Measurements from ENCODE around the gene ARHGEF11.

ARHGEF11 gene

GRCh38 chr1:157087030-157087429, 41.5 kb upstream of the ARHGEF11 start:
- no peaks in the 10 kb centered on the region for H3F3A ChIP-seq (ENCODE audit: control insufficient read depth, insufficient read depth)
- TF ChIP-seq EZH2phosphoT487 (IDR thresholded peaks at IDR 0.05; ENCODE audit: borderline replicate concordance, low read length) (no peak), CTCF (IDR thresholded peaks at IDR 0.05; ENCODE audit: low read depth, low read length, poor library complexity, severe bottlenecking) (no peak)

GRCh38 chr1:157086299-157086698, 40.8 kb upstream of the ARHGEF11 start:
- H3K27me3 ChIP-seq (ENCODE audit: control insufficient read depth, low read length): peaks cover 4% of the 10 kb centered on the region; the same call in 1 of the 2 replicates
- no peaks in the 10 kb centered on the region for H3K4me1 ChIP-seq (ENCODE audit: control insufficient read depth, low read length)
- no peaks in the 10 kb centered on the region for H4K20me1 ChIP-seq (ENCODE audit: control insufficient read depth, insufficient read depth, low read depth, low read length)
- TF ChIP-seq EZH2phosphoT487 (IDR thresholded peaks at IDR 0.05; ENCODE audit: borderline replicate concordance, low read length): no peak
- TF ChIP-seq CTCF (IDR thresholded peaks at IDR 0.05; ENCODE audit: low read depth, low read length, poor library complexity, severe bottlenecking): no peak
- H3K27ac ChIP-seq (ENCODE audit: low read depth, low read length): no peak overlapping the region
- H3K9me2 ChIP-seq (replicated peaks; ENCODE audit: control insufficient read depth, low read length): no peaks in the 10 kb centered on the region
- H3K4me2 ChIP-seq (ENCODE audit: low read length): no peak overlapping the region
- H3K79me2 ChIP-seq (ENCODE audit: control insufficient read depth, low read length): no peaks in the 10 kb centered on the region
- H3K4me3 ChIP-seq (ENCODE audit: low read length): no peak overlapping the region
- H3K36me3 ChIP-seq (ENCODE audit: control insufficient read depth, low read length): no peaks in the 10 kb centered on the region
- no peaks in the 10 kb centered on the region for H3K9me3 ChIP-seq (ENCODE audit: control insufficient read depth, insufficient read depth, low read length)
- H3F3A ChIP-seq (ENCODE audit: control insufficient read depth, insufficient read depth): no peaks in the 10 kb centered on the region

More at GRCh38 chr1:157087030-157087429, 41.5 kb upstream of the ARHGEF11 start:
- Histone ChIP-seq H3K79me2 (ENCODE audit: control insufficient read depth, low read length) (no peaks in the 10 kb centered on the region), H3K4me3 (ENCODE audit: low read length) (no peak overlapping the region), H3K27ac (ENCODE audit: low read depth, low read length) (no peak overlapping the region), H3K9me2 (replicated peaks; ENCODE audit: control insufficient read depth, low read length) (no peaks in the 10 kb centered on the region), H3K27me3 (ENCODE audit: control insufficient read depth, low read length) (peaks cover 7% of the 10 kb centered on the region; the same call in 1 of the 2 replicates), H3K36me3 (ENCODE audit: control insufficient read depth, low read length) (no peaks in the 10 kb centered on the region), H3K4me1 (ENCODE audit: control insufficient read depth, low read length) (no peaks in the 10 kb centered on the region), H3K4me2 (ENCODE audit: low read length) (no peak overlapping the region), H4K20me1 (ENCODE audit: control insufficient read depth, insufficient read depth, low read depth, low read length) (no peaks in the 10 kb centered on the region), H3K9me3 (ENCODE audit: control insufficient read depth, insufficient read depth, low read length) (no peaks in the 10 kb centered on the region)

GRCh38 chr1:157085421-157085820, 39.9 kb upstream of the ARHGEF11 start:
- Histone ChIP-seq H3K4me3 (ENCODE audit: low read length) (no peak overlapping the region), H3F3A (ENCODE audit: control insufficient read depth, insufficient read depth) (no peaks in the 10 kb centered on the region), H3K36me3 (ENCODE audit: control insufficient read depth, low read length) (no peaks in the 10 kb centered on the region), H3K27me3 (ENCODE audit: control insufficient read depth, low read length) (0 out of 2 replicates have a peak, but pooled peaks cover 4% of the 10 kb centered on the region), H3K79me2 (ENCODE audit: control insufficient read depth, low read length) (no peaks in the 10 kb centered on the region), H3K4me2 (ENCODE audit: low read length) (no peak overlapping the region), H3K27ac (ENCODE audit: low read depth, low read length) (no peak overlapping the region), H3K9me3 (ENCODE audit: control insufficient read depth, insufficient read depth, low read length) (no peaks in the 10 kb centered on the region), H3K9me2 (replicated peaks; ENCODE audit: control insufficient read depth, low read length) (no peaks in the 10 kb centered on the region), H3K4me1 (ENCODE audit: control insufficient read depth, low read length) (no peaks in the 10 kb centered on the region), H4K20me1 (ENCODE audit: control insufficient read depth, insufficient read depth, low read depth, low read length) (no peaks in the 10 kb centered on the region)
- TF ChIP-seq CTCF (IDR thresholded peaks at IDR 0.05; ENCODE audit: low read depth, low read length, poor library complexity, severe bottlenecking) (no peak), EZH2phosphoT487 (IDR thresholded peaks at IDR 0.05; ENCODE audit: borderline replicate concordance, low read length) (no peak)

Data from DOHH2 (cell line).